HG03280 (cell line): ENCODE data around the gene SRSF11.

Experiments used
- ATAC-seq: cut with Tn5 transposase; IDR thresholded peaks from one replicate; pipeline ENCODE4 v1.9.1; 2021; ENCODE audit warnings: mild to moderate bottlenecking, moderate library complexity; ENCODE audit not compliant: unreplicated experiment

Gene SRSF11

GRCh38 chr1:70220517-70221237 lies 503 bp upstream of the SRSF11 start:
- peak; percentile 4 for ATAC-seq

- ATAC-seq, result no peak
Measured at GRCh38 chr1:70222716-70223235, 1.6 kb downstream of the SRSF11 start.

- no peak for ATAC-seq
Measured at GRCh38 chr1:70224954-70225353, 3.8 kb downstream of the SRSF11 start.

- peak; percentile 42 for ATAC-seq
Measured at GRCh38 chr1:70227439-70227838, 6.3 kb downstream of the SRSF11 start.

GRCh38 chr1:70228670-70229069 lies 7.5 kb downstream of the SRSF11 start:
- ATAC-seq, result no peak

GRCh38 chr1:70231475-70231874 lies 10.3 kb downstream of the SRSF11 start:
- ATAC-seq, result no peak

GRCh38 chr1:70234733-70235132 lies 13.6 kb downstream of the SRSF11 start:
- ATAC-seq, result no peak

GRCh38 chr1:70239940-70240339 lies 18.8 kb downstream of the SRSF11 start:
- no peak for ATAC-seq

GRCh38 chr1:70247122-70247521 lies 25.9 kb downstream of the SRSF11 start:
- no peak for ATAC-seq

- ATAC-seq, result no peak
Measured at GRCh38 chr1:70247768-70248167, 26.6 kb downstream of the SRSF11 start.

- no peak for ATAC-seq
Measured at GRCh38 chr1:70248729-70249128, 27.5 kb downstream of the SRSF11 start.

- no peak for ATAC-seq
Measured at GRCh38 chr1:70256664-70257063, 35.5 kb downstream of the SRSF11 start.

GRCh38 chr1:70264839-70265238 lies 43.7 kb downstream of the SRSF11 start:
- ATAC-seq, result no peak

- ATAC-seq, result no peak
Measured at GRCh38 chr1:70265946-70266345, 44.8 kb downstream of the SRSF11 start.

- ATAC-seq, result no peak
Measured at GRCh38 chr1:70277875-70278274, 56.7 kb downstream of the SRSF11 start.

- no peak for ATAC-seq
Measured at GRCh38 chr1:70278710-70279109, 57.5 kb downstream of the SRSF11 start.

- no peak for ATAC-seq
Measured at GRCh38 chr1:70284366-70284765, 63.2 kb downstream of the SRSF11 start.

GRCh38 chr1:70286453-70286852 lies 65.3 kb downstream of the SRSF11 start:
- no peak for ATAC-seq

GRCh38 chr1:70288166-70288565 lies 67.0 kb downstream of the SRSF11 start:
- no peak for ATAC-seq

- ATAC-seq, result no peak
Measured at GRCh38 chr1:70290218-70290617, 69.0 kb downstream of the SRSF11 start.

- no peak for ATAC-seq
Measured at GRCh38 chr1:70293186-70293843, 72.1 kb downstream of the SRSF11 start.

GRCh38 chr1:70295749-70296148 lies 74.6 kb downstream of the SRSF11 start:
- no peak for ATAC-seq
